ENCODE data around the gene IGF2BP1. TPM values are rescaled to one million over a fixed set of nuclear protein-coding genes. Genes with fewer than 3 reads are reported as not detected.
A peak's percentile ranks its signal among the peaks of the same experiment; 100 is the strongest.

Gene IGF2BP1
- total and polyA plus RNA-seq, 2 of the 8 experiments (the other 6 are each of a cell fraction or from before 2014, with no cell fraction given) = 41.6 to 513 TPM

DNA sequence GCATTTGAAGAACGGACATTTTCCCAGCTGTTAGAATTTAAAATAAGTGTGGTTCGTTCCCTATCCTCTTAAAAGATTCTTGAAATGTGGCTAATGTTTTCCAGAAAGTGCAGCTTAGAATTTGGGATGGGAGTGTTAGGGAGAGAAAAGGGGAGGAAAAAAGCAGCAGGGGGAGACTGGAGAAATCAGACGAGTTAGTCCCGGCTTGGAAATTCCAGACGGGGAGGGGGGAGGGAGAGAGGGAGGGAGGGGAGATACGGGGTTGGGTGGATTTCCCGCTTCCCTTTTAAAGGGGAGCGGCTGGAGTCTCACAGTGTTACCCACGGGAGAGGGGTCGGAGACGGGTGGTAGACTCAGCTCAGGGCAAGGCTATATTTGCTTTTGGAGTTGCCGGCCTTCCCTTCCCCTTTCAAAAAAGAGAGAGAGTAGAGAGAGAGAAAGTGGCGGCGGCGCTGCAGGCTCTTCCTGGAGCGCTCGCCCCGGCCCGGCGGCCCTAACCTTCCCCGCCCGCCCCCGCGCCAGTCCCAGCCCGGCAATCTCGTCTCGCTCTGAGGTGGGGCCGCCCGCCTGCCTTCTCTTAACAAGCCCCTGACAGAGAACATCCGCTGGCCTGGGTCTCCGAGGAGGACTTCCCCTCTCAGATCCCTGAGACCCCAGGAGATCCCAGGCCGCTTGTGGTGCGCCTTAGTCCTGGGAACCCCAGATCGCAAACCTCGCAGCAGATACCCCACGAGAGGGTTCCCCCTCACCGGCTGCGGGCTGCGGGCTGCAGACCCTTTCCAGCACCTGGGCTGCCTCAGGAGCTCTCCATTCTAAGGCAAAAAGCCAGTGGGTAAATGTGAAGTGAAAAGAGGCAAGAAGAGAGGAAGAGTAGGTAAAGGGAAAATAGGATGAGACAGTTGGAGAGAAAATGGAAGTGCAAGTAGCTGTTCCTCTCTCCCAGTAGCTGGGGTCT is 6.6 kb downstream of the IGF2BP1 start (continued):
- TF ChIP-seq NRF1 (IDR thresholded peaks at IDR 0.05; ENCODE audit: low read depth, low read length) (no peak), JUND (IDR thresholded peaks at IDR 0.05; ENCODE audit: low read length) (no peak), EZH2 (IDR thresholded peaks at IDR 0.05; ENCODE audit: low read depth, low read length, severe bottlenecking) (no peak), GABPA (IDR thresholded peaks at IDR 0.05; ENCODE audit: borderline replicate concordance, insufficient read depth, low read length) (no peak), SP4 (IDR thresholded peaks at IDR 0.05; ENCODE audit: low read length) (no peak), SIX5 (IDR thresholded peaks at IDR 0.05; ENCODE audit: low read depth, low read length) (no peak), TEAD4 (IDR thresholded peaks at IDR 0.05; ENCODE audit: low read depth, low read length) (peak; percentile 34; the same call in 1 of the 2 replicates), KDM1A (IDR thresholded peaks at IDR 0.05; ENCODE audit: borderline replicate concordance, low read length) (no peak), NANOG (IDR thresholded peaks at IDR 0.05; ENCODE audit: insufficient read depth, low read depth, low read length, poor library complexity, severe bottlenecking) (no peak), SP1 (IDR thresholded peaks at IDR 0.05; ENCODE audit: low read depth, low read length) (no peak), RBBP5 (IDR thresholded peaks at IDR 0.05; ENCODE audit: borderline replicate concordance, low read depth, low read length) (peak; percentile 84), TAF1 (IDR thresholded peaks at IDR 0.05; ENCODE audit: low read depth, low read length) (no peak), SIRT6 (IDR thresholded peaks at IDR 0.05; ENCODE audit: low read length) (no peak), POU5F1 (IDR thresholded peaks at IDR 0.05; ENCODE audit: low read depth, low read length) (no peak), CBX8 (IDR thresholded peaks at IDR 0.05; ENCODE audit: borderline replicate concordance, low read depth, low read length) (no peak), TBP (IDR thresholded peaks at IDR 0.05; ENCODE audit: low read depth, low read length) (no peak), SIN3A (conservative IDR thresholded peaks at IDR 0.05 in 1 of 2, IDR thresholded peaks at IDR 0.05 in 1 of 2; ENCODE audit: low read depth in 1 of 2, low read length in 2 of 2) (no peak), TAF7 (optimal IDR thresholded peaks at IDR 0.05; ENCODE audit: borderline replicate concordance, low read depth, low read length) (no peak), BACH1 (IDR thresholded peaks at IDR 0.05; ENCODE audit: low read length) (no peak), SAP30 (IDR thresholded peaks at IDR 0.05; ENCODE audit: insufficient read depth, insufficient replicate concordance, low read length) (no peak), YY1 (IDR thresholded peaks at IDR 0.05; ENCODE audit: low read depth, low read length) (no peak)
- TF ChIP-seq, protein P1, sequence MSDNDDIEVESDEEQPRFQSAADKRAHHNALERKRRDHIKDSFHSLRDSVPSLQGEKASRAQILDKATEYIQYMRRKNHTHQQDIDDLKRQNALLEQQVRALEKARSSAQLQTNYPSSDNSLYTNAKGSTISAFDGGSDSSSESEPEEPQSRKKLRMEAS (IDR thresholded peaks at IDR 0.05) = no peak
- TF ChIP-seq, protein P2, sequence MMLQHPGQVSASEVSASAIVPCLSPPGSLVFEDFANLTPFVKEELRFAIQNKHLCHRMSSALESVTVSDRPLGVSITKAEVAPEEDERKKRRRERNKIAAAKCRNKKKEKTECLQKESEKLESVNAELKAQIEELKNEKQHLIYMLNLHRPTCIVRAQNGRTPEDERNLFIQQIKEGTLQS (IDR thresholded peaks at IDR 0.05; ENCODE audit: insufficient read depth, low read depth, low read length) = no peak
